ENCODE measurements around the gene TMEM121.
A peak's percentile ranks its signal among the peaks of the same experiment; 100 is the strongest.

Gene TMEM121

DNA sequence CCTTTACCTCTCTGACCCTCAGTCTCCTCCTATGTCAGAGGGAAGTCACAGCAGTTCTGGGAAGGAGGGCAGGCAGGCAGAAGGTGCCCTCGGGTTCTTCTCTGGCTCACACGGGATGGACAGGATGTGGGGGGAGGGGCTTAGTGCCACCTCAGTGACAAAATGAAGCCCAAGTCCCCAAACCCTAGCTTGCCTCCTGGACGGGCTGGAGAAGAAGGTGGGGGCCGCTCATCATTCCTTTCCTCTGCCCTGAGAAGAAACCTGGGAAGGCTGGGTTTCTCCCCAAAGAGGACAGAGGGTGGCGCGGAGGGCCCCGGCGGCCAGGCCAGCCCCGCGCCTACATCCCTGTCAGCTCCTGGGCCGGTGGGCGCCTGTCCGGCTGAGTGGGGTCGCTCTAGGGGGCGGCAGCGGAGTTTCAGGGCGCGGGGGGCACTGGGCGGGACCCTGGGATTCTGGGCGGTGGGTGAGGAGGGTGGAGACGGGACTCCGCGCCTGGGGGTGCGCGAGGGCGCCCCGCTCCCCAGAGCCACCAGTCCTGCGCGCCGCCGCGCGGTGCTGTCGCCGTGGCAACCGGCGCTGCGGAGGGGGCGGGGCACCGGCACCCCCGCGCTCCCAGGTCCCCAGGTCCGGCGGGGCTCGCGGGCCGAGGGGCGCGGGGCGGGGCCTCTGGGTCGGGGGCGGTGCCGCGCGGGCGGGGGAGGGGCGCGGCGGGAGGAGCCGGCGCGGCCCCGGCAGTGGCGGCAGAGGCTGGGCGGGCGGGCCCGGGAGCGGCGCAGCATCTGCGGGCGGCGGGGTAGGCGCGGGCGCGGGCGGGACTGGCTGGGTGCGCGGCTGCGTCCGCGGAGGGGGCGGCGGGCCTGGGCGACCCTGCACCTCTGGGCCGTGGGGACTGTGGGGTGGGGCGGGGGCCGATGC is at the start of gene TMEM121:
TSS of gene TMEM121 (plus strand) at position 723 of the 915 bp plus-strand sequence. CDS start 2,252 bp downstream, outside the sequence.
- peak within 1 kb of the TSS; percentile 28 for H3K4me3 ChIP-seq (ENCODE audit: low read depth, low read length)

- H3K4me3 ChIP-seq (ENCODE audit: low read depth, low read length), result no peak overlapping the region
Observed at GRCh38 chr14:105476831-105477659, 49.3 kb upstream of the TMEM121 start.

DNA sequence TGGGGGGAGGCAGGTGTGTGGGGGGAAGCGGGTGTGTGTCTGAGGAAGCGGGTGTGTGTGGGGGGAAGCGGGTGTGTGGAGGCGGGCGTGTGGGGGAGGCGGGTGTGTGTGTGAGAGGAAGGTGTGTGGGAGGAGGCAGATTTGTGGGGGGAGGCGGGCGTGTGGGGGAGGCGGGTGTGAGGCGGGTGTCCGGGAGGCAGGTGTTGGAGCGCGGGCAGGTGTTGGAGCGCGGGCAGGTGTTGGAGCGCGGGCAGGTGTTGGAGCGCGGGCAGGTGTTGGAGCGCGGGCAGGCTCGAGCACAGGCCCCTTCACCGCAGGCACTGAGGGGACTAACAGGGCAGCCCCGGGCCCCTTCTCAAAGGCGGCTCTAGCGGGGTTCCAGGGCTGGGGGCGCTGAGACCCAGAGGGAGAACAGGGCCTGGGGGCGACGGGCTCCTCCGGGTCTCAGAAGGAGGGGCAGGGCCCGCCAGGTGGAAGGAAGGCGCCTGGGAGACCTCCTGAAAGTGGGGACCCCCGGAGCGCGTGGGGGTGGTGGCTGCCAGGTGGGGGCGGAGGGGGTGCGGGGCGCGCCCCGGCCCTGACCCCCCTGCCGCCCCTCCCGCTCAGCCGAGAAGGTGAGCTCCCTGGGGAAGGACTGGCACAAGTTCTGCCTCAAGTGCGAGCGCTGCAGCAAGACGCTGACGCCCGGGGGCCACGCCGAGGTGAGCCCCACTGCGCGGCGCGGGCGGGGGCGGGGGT is 48.6 kb upstream of the TMEM121 start:
- H3K4me3 ChIP-seq (ENCODE audit: low read depth, low read length), result peak overlapping the region; percentile 4

DNA sequence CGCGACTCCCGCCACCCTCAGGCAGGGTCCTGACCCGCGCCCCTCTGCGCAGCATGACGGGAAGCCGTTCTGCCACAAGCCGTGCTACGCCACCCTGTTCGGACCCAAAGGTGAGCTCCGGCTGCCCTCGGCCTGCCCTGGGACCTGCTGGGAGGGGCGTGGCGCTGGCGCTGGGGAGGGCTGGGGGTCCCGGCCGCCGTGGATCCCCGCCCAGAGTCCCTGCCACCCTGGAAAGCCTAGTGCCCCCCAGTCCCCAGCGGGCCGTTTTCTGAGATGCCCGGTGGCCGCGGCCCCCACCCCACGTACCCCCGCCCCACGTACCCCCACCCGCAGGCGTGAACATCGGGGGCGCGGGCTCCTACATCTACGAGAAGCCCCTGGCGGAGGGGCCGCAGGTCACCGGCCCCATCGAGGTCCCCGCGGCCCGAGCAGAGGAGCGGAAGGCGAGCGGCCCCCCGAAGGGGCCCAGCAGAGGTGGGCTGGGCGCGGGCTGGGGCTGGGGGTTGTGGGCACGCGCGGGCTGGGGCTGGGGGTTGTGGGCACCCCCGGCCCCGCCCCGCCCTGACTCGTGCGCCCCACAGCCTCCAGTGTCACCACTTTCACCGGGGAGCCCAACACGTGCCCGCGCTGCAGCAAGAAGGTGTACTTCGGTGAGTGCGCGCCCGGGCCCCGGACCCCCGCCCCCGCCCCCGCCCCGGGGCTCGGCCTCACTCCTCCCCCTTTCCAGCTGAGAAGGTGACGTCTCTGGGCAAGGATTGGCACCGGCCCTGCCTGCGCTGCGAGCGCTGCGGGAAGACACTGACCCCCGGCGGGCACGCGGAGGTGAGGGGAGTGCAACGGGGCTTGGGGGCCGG is 47.8 kb upstream of the TMEM121 start:
- H3K4me3 ChIP-seq (ENCODE audit: low read depth, low read length), result peak overlapping the region; percentile 4

DNA sequence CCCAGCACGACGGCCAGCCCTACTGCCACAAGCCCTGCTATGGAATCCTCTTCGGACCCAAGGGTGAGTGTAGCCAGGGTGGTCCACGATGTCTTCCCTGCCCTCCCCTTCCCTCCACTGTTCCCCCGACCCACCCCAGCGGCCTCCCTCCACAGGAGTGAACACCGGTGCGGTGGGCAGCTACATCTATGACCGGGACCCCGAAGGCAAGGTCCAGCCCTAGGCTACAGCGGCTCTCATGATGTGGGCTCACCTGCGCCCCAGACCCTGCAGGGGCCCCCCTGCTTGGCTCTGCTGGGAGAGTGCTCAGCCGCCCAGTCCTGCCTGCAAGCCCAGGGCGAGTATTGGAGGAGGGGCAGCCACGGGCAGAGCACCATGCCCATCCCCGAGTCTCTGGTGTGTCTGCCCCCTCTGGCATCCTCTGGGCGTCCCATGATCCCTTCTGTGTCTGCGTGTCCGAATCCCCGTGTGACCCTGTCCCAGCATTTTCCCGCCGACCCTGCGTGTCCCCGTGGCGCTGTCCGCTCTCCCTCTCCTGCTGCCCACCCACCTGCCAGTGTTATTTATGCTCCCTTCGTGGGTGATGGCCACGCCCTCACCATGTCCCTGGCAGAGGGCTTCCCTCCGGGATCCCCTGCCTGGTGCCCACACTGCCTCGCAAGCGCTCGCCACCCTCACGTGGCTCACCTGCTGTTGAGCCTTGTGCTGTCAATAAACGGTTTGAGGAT is 46.8 kb upstream of the TMEM121 start:
- H3K4me3 ChIP-seq (ENCODE audit: low read depth, low read length), result no peak overlapping the region

GRCh38 chr14:105480199-105480746 is 46.1 kb upstream of the TMEM121 start:
- H3K4me3 ChIP-seq (ENCODE audit: low read depth, low read length), result no peak overlapping the region

- H3K4me3 ChIP-seq (ENCODE audit: low read depth, low read length), result no peak overlapping the region
Observed at GRCh38 chr14:105480807-105481801, 45.3 kb upstream of the TMEM121 start.

DNA sequence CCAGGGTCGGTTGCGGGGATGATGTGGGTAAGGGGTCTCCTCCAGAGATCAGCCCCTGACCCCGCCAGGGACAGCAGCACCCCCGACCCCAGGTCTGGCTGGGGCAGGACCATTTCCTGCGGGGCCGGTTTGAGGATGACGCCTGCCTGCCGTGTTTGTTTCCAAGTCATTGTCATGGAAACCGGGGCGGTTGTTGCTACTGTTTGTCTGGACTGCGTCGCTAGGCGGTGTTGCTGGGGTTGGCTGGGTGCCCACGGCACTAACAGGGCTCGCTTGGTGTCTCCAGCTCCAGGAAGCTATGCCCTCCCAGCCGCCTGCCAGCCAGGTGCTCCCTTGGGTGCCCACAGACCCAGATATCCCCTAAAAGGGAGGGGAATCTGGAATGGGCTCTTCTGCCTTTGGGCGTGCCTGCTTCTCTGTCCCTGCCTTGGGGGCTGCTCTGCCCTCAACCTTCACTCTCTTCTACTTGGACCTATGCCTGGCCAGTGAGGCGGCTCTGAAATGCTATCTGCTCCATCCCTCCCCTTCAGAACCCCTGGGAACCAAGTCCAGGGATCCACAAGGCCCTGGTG is 44.4 kb upstream of the TMEM121 start:
- no peak overlapping the region for H3K4me3 ChIP-seq (ENCODE audit: low read depth, low read length)

DNA sequence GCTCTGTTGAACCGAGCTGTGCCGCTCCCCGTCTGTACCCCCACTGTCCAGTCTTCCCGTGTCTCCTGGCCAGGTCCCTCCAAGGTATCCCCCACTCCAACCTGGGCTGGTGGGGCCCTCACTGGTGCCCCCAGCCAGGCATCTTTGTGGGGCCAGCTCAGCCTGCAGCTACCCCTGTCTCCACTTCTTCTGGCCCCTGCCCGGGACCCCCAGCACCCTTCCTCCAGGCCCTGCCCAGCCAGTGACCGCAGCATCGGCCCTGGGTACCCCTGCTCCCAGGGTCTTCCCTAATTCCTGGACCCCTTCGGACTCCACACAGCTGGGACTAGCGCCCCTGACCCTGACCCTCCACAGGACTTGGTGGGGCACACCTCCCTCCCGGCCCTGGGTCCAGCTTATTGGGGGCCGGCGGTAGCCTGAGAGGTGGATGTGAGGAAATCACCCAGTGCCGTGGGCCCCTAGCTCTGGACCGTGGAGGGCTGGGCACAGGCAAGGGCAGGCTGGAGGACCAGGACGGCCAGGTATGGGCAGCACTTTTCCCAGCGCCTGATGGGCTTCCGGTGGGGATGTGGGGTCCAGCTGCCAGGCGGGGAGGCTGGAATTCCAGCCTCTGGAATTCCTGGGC is 43.8 kb upstream of the TMEM121 start:
- no peak overlapping the region for H3K4me3 ChIP-seq (ENCODE audit: low read depth, low read length)

GRCh38 chr14:105483300-105484068 is 42.9 kb upstream of the TMEM121 start:
- H3K4me3 ChIP-seq (ENCODE audit: low read depth, low read length), result no peak overlapping the region

DNA sequence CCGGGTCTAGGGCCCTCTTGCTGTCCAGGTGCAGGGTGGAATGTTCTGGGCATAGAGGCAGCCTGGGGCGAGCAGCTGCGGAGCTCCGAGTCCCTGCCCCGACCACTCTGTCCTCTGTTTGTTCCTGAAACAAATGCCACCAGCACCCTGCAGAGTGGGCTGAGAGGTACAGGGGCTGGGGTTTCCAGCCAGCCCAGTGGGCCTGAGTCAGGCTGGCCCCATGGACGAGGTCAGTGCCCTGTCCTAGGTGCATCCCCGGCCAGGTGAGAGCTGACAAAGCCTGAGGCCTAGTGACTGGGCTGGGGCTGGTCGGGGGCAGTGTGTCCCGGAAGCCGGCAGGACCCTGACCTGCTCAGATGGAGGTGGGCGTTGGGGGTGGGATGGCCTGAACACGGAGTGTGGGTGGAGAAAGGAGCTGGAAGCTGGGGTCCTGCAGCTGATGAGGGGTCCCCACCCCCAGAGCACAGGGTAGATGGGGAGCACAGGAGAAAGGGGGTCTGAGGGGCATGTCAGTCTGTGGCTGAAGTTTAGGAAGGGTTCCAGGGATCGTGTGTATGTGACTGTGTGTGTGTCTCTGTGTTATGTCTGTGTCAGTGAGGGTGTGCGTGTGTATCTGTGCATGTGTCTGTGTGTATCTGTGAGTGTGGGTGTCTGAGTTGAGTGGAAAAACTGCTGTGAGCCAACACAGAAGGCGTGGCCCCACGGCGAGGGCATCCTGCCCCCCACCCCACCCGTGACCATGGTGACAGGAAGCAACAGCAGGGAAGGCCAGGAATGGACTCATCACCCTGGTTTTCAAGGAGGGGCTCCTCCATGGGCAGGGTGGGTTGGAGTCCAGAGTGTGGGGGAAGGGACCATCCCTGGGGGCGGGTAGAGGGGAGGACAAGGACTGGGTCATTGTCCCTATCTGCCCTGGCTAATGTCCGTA is 42.0 kb upstream of the TMEM121 start:
- H3K4me3 ChIP-seq (ENCODE audit: low read depth, low read length), result no peak overlapping the region

GRCh38 chr14:105484997-105485393 is 41.4 kb upstream of the TMEM121 start:
- no peak overlapping the region for H3K4me3 ChIP-seq (ENCODE audit: low read depth, low read length)

GRCh38 chr14:105485739-105486162 is 40.6 kb upstream of the TMEM121 start:
- H3K4me3 ChIP-seq (ENCODE audit: low read depth, low read length), result no peak overlapping the region

DNA sequence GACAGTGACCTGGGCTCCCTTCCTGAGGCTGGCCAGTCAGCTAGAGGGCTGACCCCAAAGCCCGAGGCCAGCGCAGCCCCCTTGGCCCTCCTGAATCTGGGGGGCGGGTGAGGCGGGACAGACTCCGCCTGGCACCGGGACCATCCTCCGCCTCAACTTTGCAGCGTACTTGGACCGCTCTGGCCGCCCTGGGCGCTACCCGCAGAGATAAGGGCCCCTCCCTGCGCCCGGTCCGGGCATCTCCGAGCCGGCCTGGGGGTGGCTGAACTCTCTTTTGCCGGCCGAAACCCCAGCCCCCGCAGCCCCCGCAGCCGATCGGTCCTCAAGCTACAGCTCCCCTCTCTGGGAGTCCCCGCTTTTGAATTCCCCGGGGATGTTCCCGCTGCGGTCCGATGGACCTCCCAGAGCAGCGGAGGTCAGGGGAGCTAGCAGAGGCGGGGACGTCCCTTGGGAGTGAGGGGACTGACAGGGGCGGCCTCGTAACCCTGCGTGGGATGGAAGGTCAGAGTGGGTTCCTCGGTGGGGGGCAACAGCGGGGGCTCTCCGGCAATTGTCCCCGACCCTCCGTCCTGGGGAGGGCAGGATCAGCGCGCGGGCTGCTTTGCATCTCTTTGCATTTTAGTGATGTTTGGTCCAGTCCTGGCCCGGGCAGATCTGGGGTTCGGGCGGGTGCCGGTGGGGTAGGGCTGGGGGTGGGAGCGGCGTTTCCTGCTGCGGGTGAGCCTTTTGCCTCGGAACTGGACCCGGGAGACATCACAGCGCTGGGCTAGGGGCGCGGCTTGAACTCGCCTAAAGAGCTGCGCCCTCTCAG is 40.0 kb upstream of the TMEM121 start, which contains the start of gene CRIP1:
TSS of gene CRIP1 (plus strand) at position 724 of the 811 bp plus-strand sequence. CDS start 374 bp downstream, outside the sequence.
- peak within 1 kb of the TSS; percentile 13 for H3K4me3 ChIP-seq (ENCODE audit: low read depth, low read length)
